ENCODE measurements around the gene GRPEL1.
"Not testable (repeated sequence)": the region's sequence is repeated elsewhere in the genome, so short reads cannot be mapped to it uniquely, and the experiment has no call there.

- TF ChIP-seq KDM1A (IDR thresholded peaks at IDR 0.05; ENCODE audit: borderline replicate concordance, low read length); EZH2 (IDR thresholded peaks at IDR 0.05; ENCODE audit: low read depth, low read length, severe bottlenecking); CTCF (IDR thresholded peaks at IDR 0.05; ENCODE audit: control extremely low read depth in 1 of 3, insufficient read depth in 1 of 3, low read depth in 1 of 3, low read length in 3 of 3); POLR2A (IDR thresholded peaks at IDR 0.05; ENCODE audit: control extremely low read depth in 1 of 2, low read depth in 2 of 2, low read length in 2 of 2); GTF2F1 (IDR thresholded peaks at IDR 0.05; ENCODE audit: borderline replicate concordance, low read depth, low read length); SIN3A (conservative IDR thresholded peaks at IDR 0.05 in 1 of 2, IDR thresholded peaks at IDR 0.05 in 1 of 2; ENCODE audit: low read depth in 1 of 2, low read length in 2 of 2); POLR2AphosphoS5 (IDR thresholded peaks at IDR 0.05; ENCODE audit: low read depth, low read length); MAX (IDR thresholded peaks at IDR 0.05); HDAC2 (IDR thresholded peaks at IDR 0.05; ENCODE audit: borderline replicate concordance in 1 of 2, low read depth in 2 of 2, low read length in 2 of 2); YY1 (IDR thresholded peaks at IDR 0.05; ENCODE audit: low read depth, low read length); USF2 (IDR thresholded peaks at IDR 0.05; ENCODE audit: low read length); CEBPB (IDR thresholded peaks at IDR 0.05; ENCODE audit: low read depth, low read length): not testable (repeated sequence)
Measured at GRCh38 chr4:7084564-7084961, 16.7 kb upstream of the GRPEL1 start.
